GM23338 (cell line): Measurements from ENCODE around the gene ARHGAP12. TPM values are rescaled to one million over a fixed set of nuclear protein-coding genes. Genes with fewer than 3 reads are reported as not detected.

Experiments
- ATAC-seq: fragments of 200-7000 bp; cut with Tn5 transposase; 3 replicates; pipeline ENCODE4 v1.9.1; 2020
- DNase-seq: peaks from one replicate; pipeline ENCODE4 v3.0.0-alpha.2; 2015; ENCODE audit warnings: low spot score
- H2AFZ ChIP-seq: fragments of 200-600 bp; sonication (generic); 2 replicates; pipeline ENCODE4 v1.8.0; 2016; ENCODE audit warnings: antibody characterized with exemption, mild to moderate bottlenecking, moderate library complexity
- H3F3A ChIP-seq: fragments of 200-600 bp; sonication (generic); replicated peaks from 2 replicates; pipeline ENCODE4 v1.8.0; 2017; ENCODE audit warnings: antibody characterized with exemption, mixed run types, low read depth
- H3K27ac ChIP-seq: fragments of 200-600 bp; sonication (generic); 2 replicates; pipeline ENCODE4 v1.6.1; 2016; ENCODE audit warnings: low read depth
- H3K27me3 ChIP-seq: fragments of 200-600 bp; sonication (generic); 2 replicates; pipeline ENCODE4 v1.8.0; 2016; ENCODE audit warnings: mild to moderate bottlenecking, mixed run types, moderate library complexity; ENCODE audit not compliant: insufficient read depth
- H3K36me3 ChIP-seq: fragments of 200-600 bp; sonication (generic); 2 replicates; pipeline ENCODE4 v1.8.0; 2016; ENCODE audit warnings: mild to moderate bottlenecking; ENCODE audit not compliant: insufficient read depth
- H3K4me1 ChIP-seq: fragments of 200-600 bp; sonication (generic); 2 replicates; pipeline ENCODE4 v1.8.0; 2016; ENCODE audit warnings: mild to moderate bottlenecking, moderate library complexity; ENCODE audit not compliant: insufficient read depth
- H3K4me2 ChIP-seq: fragments of 200-600 bp; sonication (generic); 2 replicates; pipeline ENCODE4 v1.7.1; 2017; ENCODE audit warnings: mixed run types
- H3K4me3 ChIP-seq: fragments of 200-600 bp; sonication (generic); 2 replicates; pipeline ENCODE4 v1.6.1; 2016; ENCODE audit warnings: mixed run types
- H3K79me2 ChIP-seq: fragments of 200-600 bp; sonication (generic); replicated peaks from 2 replicates; pipeline ENCODE4 v1.8.0; 2017; ENCODE audit warnings: mild to moderate bottlenecking; ENCODE audit not compliant: insufficient read depth
- H3K9me2 ChIP-seq: fragments of 200-600 bp; sonication (generic); 2 replicates; pipeline ENCODE4 v1.8.0; 2017; ENCODE audit not compliant: insufficient read depth
- H4K20me1 ChIP-seq: fragments of 200-600 bp; sonication (generic); replicated peaks from 2 replicates; pipeline ENCODE4 v1.8.0; 2017; ENCODE audit warnings: mild to moderate bottlenecking; ENCODE audit not compliant: insufficient read depth
- H3K27ac Mint-ChIP-seq: 2 replicates; pipeline ENCODE4 v1.8.0; 2020; ENCODE audit warnings: inconsistent platforms, mild to moderate bottlenecking, moderate library complexity, mixed read lengths
- H3K27me3 Mint-ChIP-seq: 3 replicates; pipeline ENCODE4 v1.8.0; 2022; ENCODE audit warnings: low read depth, mild to moderate bottlenecking, moderate library complexity, mixed read lengths, inconsistent platforms; ENCODE audit not compliant: insufficient read depth, poor library complexity
- H3K36me3 Mint-ChIP-seq: 3 replicates; pipeline ENCODE4 v1.8.0; 2021; ENCODE audit warnings: low read depth, mild to moderate bottlenecking, inconsistent platforms, moderate library complexity, mixed read lengths
- H3K4me1 Mint-ChIP-seq: 3 replicates; pipeline ENCODE4 v1.8.0; 2020; ENCODE audit warnings: mild to moderate bottlenecking, inconsistent platforms, mixed read lengths
- H3K4me3 Mint-ChIP-seq: 3 replicates; pipeline ENCODE4 v1.8.0; 2021; ENCODE audit warnings: moderate library complexity, mild to moderate bottlenecking, inconsistent platforms, mixed read lengths
- H3K9me3 Mint-ChIP-seq: 3 replicates; pipeline ENCODE4 v1.8.0; 2020; ENCODE audit warnings: moderate library complexity, mild to moderate bottlenecking, inconsistent platforms, mixed read lengths
- CREB1 ChIP-seq: fragments of 250-450 bp; sonication (Bioruptor Pico); IDR thresholded peaks from 2 replicates; pipeline ENCODE4 v1.5.0; 2020; ENCODE audit warnings: low read depth, mild to moderate bottlenecking, moderate library complexity
- EZH2 ChIP-seq: fragments of 200-600 bp; sonication (generic); IDR thresholded peaks from one replicate; pipeline ENCODE4 v1.8.0; 2017; ENCODE audit warnings: antibody characterized with exemption, mild to moderate bottlenecking, low read depth; ENCODE audit not compliant: unreplicated experiment
- EZH2phosphoT487 ChIP-seq: fragments of 200-600 bp; sonication (generic); IDR thresholded peaks from one replicate; pipeline ENCODE4 v1.8.1; 2018; ENCODE audit warnings: antibody characterized with exemption; ENCODE audit not compliant: unreplicated experiment
- NANOG ChIP-seq: IDR thresholded peaks from 2 replicates; pipeline ENCODE4 v1.6.1; 2016; ENCODE audit warnings: antibody characterized with exemption, borderline replicate concordance
- POLR2AphosphoS5 ChIP-seq: IDR thresholded peaks from 2 replicates; pipeline ENCODE4 v1.6.1; 2016; ENCODE audit warnings: antibody characterized with exemption, low read depth
- ZNF114 ChIP-seq: fragments of 250-450 bp; sonication (Bioruptor Pico); IDR thresholded peaks from 2 replicates; pipeline ENCODE4 v1.5.0; 2020; ENCODE audit warnings: mild to moderate bottlenecking, moderate library complexity
- ZNF331 ChIP-seq: fragments of 250-450 bp; sonication (Bioruptor Pico); IDR thresholded peaks from 2 replicates; pipeline ENCODE4 v1.5.0; 2020; ENCODE audit warnings: low read depth, mild to moderate bottlenecking, moderate library complexity
- polyA plus RNA-seq: library from polyadenylated mRNA; unstranded; fragments of >200 nt; fragmentation: Nextera tagmentation; extraction: Ambion mirVana; gene quantifications from 2 replicates; pipeline ENCODE4 v1.2.1, GENCODE V29; 2016
- total RNA-seq: library from RNA; depleted of rRNA; stranded (reverse); fragments of >200 nt; shearing (Covaris generic); gene quantifications from 2 replicates; pipeline ENCODE4 v1.2.3, GENCODE V29; 2014
- TF ChIP-seq, protein P1 (sequence below): IDR thresholded peaks from 2 replicates; pipeline ENCODE4 v1.6.1; 2016; ENCODE audit warnings: antibody characterized with exemption
- TF ChIP-seq, protein P2 (sequence below): fragments of 250-450 bp; sonication (Bioruptor Pico); IDR thresholded peaks from 2 replicates; pipeline ENCODE4 v1.5.0; 2020; ENCODE audit warnings: mild to moderate bottlenecking, moderate library complexity
- TF ChIP-seq, protein P3 (sequence below): IDR thresholded peaks from one replicate; pipeline ENCODE4 v1.6.1; 2018; ENCODE audit warnings: antibody characterized with exemption; ENCODE audit not compliant: unreplicated experiment

ARHGAP12 gene
- total and polyA plus RNA-seq, 2 experiments from 2014 or later: 27.5 to 50.7 TPM

DNA sequence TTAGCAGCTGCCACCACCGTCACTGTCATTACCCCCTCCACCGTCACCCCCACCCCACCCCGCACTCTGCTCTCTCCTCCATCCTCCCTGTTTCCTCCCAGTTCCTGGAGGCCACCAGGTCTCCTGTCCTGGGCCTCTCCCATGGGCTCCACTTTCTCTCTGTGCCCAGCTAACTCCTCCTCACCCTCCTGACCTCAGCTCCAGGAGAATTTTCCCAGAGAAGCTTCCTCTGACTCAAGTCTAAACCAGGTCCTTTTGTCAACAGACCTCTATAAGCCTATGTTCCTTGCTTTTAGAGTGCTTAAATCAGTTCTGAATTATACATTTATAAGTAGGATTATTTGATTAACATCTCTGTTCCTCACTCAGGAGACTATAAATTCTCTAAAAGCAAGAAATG, 150.0 kb downstream of the ARHGAP12 start:
- no peak overlapping the region for H3K4me3 ChIP-seq
- no peaks in the 10 kb centered on the region for H3K9me2 ChIP-seq
- no peak overlapping the region for H3K4me2 ChIP-seq
- Mint-ChIP-seq H3K36me3 (peaks cover 11% of the 10 kb centered on the region; the same call in 2 of the 3 replicates), H3K9me3 (peaks cover 12% of the 10 kb centered on the region), H3K27me3 (peaks cover 8% of the 10 kb centered on the region), H3K4me1 (peaks cover 3% of the 10 kb centered on the region; the same call in 2 of the 3 replicates), H3K4me3 (no peak overlapping the region), H3K27ac (no peak overlapping the region)
- H3K4me1 ChIP-seq: 0 out of 2 replicates have a peak, but pooled peaks cover 10% of the 10 kb centered on the region
- no peak for ATAC-seq
- H3K36me3 ChIP-seq: no peaks in the 10 kb centered on the region
- H3F3A ChIP-seq: no peaks in the 10 kb centered on the region
- no peak for DNase-seq
- no peak for TF ChIP-seq ZNF331 (CRISPR knock-in tag)
- TF ChIP-seq ZNF114 (CRISPR knock-in tag): no peak
- no peak for TF ChIP-seq CREB1 (CRISPR knock-in tag)
- TF ChIP-seq EZH2: no peak
- TF ChIP-seq, protein P1, sequence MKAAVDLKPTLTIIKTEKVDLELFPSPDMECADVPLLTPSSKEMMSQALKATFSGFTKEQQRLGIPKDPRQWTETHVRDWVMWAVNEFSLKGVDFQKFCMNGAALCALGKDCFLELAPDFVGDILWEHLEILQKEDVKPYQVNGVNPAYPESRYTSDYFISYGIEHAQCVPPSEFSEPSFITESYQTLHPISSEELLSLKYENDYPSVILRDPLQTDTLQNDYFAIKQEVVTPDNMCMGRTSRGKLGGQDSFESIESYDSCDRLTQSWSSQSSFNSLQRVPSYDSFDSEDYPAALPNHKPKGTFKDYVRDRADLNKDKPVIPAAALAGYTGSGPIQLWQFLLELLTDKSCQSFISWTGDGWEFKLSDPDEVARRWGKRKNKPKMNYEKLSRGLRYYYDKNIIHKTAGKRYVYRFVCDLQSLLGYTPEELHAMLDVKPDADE: no peak
- TF ChIP-seq, protein P2, sequence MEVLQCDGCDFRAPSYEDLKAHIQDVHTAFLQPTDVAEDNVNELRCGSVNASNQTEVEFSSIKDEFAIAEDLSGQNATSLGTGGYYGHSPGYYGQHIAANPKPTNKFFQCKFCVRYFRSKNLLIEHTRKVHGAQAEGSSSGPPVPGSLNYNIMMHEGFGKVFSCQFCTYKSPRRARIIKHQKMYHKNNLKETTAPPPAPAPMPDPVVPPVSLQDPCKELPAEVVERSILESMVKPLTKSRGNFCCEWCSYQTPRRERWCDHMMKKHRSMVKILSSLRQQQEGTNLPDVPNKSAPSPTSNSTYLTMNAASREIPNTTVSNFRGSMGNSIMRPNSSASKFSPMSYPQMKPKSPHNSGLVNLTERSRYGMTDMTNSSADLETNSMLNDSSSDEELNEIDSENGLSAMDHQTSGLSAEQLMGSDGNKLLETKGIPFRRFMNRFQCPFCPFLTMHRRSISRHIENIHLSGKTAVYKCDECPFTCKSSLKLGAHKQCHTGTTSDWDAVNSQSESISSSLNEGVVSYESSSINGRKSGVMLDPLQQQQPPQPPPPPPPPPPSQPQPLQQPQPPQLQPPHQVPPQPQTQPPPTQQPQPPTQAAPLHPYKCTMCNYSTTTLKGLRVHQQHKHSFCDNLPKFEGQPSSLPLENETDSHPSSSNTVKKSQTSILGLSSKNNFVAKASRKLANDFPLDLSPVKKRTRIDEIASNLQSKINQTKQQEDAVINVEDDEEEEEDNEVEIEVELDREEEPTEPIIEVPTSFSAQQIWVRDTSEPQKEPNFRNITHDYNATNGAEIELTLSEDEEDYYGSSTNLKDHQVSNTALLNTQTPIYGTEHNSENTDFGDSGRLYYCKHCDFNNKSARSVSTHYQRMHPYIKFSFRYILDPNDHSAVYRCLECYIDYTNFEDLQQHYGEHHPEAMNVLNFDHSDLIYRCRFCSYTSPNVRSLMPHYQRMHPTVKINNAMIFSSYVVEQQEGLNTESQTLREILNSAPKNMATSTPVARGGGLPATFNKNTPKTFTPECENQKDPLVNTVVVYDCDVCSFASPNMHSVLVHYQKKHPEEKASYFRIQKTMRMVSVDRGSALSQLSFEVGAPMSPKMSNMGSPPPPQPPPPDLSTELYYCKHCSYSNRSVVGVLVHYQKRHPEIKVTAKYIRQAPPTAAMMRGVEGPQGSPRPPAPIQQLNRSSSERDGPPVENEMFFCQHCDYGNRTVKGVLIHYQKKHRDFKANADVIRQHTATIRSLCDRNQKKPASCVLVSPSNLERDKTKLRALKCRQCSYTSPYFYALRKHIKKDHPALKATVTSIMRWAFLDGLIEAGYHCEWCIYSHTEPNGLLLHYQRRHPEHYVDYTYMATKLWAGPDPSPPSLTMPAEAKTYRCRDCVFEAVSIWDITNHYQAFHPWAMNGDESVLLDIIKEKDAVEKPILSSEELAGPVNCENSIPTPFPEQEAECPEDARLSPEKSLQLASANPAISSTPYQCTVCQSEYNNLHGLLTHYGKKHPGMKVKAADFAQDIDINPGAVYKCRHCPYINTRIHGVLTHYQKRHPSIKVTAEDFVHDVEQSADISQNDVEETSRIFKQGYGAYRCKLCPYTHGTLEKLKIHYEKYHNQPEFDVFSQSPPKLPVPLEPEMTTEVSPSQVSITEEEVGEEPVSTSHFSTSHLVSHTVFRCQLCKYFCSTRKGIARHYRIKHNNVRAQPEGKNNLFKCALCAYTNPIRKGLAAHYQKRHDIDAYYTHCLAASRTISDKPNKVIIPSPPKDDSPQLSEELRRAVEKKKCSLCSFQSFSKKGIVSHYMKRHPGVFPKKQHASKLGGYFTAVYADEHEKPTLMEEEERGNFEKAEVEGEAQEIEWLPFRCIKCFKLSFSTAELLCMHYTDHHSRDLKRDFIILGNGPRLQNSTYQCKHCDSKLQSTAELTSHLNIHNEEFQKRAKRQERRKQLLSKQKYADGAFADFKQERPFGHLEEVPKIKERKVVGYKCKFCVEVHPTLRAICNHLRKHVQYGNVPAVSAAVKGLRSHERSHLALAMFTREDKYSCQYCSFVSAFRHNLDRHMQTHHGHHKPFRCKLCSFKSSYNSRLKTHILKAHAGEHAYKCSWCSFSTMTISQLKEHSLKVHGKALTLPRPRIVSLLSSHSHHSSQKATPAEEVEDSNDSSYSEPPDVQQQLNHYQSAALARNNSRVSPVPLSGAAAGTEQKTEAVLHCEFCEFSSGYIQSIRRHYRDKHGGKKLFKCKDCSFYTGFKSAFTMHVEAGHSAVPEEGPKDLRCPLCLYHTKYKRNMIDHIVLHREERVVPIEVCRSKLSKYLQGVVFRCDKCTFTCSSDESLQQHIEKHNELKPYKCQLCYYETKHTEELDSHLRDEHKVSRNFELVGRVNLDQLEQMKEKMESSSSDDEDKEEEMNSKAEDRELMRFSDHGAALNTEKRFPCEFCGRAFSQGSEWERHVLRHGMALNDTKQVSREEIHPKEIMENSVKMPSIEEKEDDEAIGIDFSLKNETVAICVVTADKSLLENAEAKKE (CRISPR knock-in tag): no peak
- TF ChIP-seq POLR2AphosphoS5: no peak
- TF ChIP-seq NANOG: no peak
- TF ChIP-seq EZH2phosphoT487: no peak
- TF ChIP-seq, protein P3, sequence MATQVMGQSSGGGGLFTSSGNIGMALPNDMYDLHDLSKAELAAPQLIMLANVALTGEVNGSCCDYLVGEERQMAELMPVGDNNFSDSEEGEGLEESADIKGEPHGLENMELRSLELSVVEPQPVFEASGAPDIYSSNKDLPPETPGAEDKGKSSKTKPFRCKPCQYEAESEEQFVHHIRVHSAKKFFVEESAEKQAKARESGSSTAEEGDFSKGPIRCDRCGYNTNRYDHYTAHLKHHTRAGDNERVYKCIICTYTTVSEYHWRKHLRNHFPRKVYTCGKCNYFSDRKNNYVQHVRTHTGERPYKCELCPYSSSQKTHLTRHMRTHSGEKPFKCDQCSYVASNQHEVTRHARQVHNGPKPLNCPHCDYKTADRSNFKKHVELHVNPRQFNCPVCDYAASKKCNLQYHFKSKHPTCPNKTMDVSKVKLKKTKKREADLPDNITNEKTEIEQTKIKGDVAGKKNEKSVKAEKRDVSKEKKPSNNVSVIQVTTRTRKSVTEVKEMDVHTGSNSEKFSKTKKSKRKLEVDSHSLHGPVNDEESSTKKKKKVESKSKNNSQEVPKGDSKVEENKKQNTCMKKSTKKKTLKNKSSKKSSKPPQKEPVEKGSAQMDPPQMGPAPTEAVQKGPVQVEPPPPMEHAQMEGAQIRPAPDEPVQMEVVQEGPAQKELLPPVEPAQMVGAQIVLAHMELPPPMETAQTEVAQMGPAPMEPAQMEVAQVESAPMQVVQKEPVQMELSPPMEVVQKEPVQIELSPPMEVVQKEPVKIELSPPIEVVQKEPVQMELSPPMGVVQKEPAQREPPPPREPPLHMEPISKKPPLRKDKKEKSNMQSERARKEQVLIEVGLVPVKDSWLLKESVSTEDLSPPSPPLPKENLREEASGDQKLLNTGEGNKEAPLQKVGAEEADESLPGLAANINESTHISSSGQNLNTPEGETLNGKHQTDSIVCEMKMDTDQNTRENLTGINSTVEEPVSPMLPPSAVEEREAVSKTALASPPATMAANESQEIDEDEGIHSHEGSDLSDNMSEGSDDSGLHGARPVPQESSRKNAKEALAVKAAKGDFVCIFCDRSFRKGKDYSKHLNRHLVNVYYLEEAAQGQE: no peak
- no peak overlapping the region for H2AFZ ChIP-seq
- H4K20me1 ChIP-seq: no peaks in the 10 kb centered on the region
- H3K27ac ChIP-seq: no peak overlapping the region
- H3K27me3 ChIP-seq: no peaks in the 10 kb centered on the region
- H3K79me2 ChIP-seq: no peaks in the 10 kb centered on the region
